SK-N-MC (cell line): Measurements from ENCODE around the gene ZNF534.

Source experiments
- EZH2 ChIP-seq: fragments of 200-600 bp; sonication (generic); IDR thresholded peaks from one replicate; pipeline ENCODE4 v1.6.1; 2017; ENCODE audit warnings: antibody characterized with exemption
- FOXP2 ChIP-seq: optimal IDR thresholded peaks from 2 replicates; pipeline ENCODE3; 2011; ENCODE audit warnings: mild to moderate bottlenecking, moderate library complexity; ENCODE audit not compliant: insufficient read depth; ENCODE audit errors: extremely low read length, control extremely low read depth
- POLR2AphosphoS5 ChIP-seq: IDR thresholded peaks from 2 replicates; pipeline ENCODE4 v1.6.1; 2012; ENCODE audit warnings: mild to moderate bottlenecking, low read depth, low read length, borderline replicate concordance

- TF ChIP-seq POLR2AphosphoS5 (no peak), EZH2 (no peak), FOXP2 (no peak)
These were observed 36.0 kb downstream of the ZNF534 start for GRCh38 chr19:52464798-52465470.
